NCI-H2107 treated with DMSO at 0.1 percent for 48 hours (cell line): Measurements from ENCODE around the gene SLC25A30.
"Not testable (repeated sequence)": the region's sequence is repeated elsewhere in the genome, so short reads cannot be mapped to it uniquely, and the experiment has no call there.

Experiments used
- DNase-seq: peaks from one replicate; lab custom pipeline; 2025; ENCODE audit not compliant: unreplicated experiment; lab: John Stamatoyannopoulos, UW

SLC25A30 gene

DNA sequence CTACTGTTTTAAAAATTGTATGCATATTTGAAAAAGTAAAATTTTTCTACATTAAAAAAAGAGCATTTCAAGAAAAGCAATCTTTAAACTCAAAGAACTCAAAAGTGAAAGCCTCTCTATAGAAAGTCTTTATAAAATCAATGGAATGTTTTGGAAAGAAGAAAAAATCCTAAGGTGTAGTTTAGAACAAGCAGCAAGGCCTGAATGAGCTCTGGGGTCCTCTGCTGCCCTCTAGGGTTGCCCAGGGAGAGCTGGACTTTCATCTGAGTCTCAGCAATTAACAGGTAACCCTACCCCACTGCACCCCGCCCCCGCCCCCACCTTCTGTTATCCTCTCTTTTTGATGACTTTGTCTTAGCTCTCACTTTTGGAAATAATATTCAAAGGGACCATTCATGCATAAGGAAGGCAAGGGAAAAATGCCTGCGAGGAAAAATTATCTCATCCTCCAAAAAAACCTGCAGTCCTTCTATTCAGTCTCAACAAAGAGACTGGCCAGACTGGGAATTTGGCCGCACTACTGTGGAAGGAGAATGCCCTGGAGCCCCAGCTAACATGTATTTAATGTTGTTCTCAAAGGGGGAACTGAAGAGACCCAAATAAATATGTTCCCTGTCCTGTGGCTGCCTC, 24.1 kb downstream of the SLC25A30 start:
- DNase-seq: peak; percentile 40

DNA sequence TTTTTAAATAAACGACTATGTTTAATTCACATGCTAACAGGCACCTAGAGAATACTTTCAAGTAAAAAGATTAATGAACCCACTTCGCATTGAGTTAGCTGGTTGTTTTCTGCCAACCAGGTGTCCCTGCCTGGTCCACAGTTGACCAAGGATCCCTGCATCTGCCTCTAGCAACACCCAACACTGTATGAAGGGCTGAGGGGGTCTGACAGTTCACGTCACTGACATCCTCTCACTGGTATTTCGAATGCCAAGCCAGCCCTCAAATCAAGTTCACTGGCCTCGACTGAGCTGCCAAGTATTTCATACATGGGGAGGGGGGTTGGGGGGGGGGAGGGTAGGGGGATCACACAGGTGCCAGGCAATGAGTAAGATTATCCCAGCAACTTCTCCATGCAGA, 25.4 kb downstream of the SLC25A30 start:
- DNase-seq: no peak

DNA sequence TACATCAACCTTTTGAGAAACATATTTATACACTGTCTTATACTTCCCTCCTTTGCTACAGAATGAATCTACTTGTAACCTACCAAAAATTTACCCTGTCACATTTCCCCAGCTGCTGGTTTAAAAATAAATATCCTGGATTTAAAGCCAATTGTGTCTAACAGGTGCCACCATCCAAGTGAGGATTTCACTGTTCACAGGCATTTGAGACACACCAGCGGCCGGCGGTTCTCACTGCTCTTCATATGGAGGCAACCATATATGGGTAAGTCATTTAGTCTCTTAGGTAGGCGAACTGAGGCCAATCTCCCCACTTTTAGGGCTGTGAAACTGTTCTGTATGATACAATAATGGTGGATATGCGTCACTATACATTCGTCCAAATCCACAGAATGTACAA, 26.2 kb downstream of the SLC25A30 start:
- no peak for DNase-seq

DNA sequence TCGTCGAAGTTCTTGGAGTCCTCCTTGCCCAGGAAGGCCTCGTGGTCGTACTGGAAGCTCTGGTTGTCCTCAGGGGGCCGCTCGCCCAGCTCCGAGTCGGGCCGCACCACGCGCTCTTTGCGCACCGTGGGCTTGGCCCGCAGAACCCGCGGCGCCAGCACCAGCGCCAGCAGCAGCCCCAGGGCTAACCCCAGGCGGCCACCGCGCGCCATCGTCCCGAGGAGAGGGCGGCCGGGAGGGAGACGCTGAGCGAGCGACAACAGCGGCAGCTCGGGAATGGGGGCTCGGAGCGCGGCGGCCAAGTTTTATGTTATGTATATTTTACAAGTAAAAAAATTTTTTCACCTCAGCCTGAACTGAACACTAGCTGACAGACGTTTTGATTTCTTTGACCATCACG, 27.0 kb downstream of the SLC25A30 start:
- DNase-seq: not testable (repeated sequence)

DNA sequence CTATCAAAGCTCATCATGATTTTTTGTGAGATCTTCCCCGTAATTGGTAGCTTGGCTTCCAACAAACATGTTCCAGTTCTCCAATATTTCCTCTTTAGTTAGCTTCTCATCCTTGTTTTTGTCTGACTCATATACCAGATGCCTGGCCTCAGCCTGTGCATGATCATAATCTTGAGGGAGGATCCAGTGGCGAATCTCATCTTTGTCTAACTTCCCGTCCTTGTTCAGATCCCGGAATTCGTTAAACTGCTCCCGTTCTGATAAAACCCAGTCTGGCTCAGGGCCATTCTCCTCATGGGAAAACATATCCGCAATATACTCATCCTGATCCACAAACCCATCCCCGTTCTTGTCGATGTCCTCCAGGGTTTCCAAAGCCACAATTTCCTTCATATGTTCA, 27.8 kb downstream of the SLC25A30 start:
- DNase-seq: not testable (repeated sequence)

DNA sequence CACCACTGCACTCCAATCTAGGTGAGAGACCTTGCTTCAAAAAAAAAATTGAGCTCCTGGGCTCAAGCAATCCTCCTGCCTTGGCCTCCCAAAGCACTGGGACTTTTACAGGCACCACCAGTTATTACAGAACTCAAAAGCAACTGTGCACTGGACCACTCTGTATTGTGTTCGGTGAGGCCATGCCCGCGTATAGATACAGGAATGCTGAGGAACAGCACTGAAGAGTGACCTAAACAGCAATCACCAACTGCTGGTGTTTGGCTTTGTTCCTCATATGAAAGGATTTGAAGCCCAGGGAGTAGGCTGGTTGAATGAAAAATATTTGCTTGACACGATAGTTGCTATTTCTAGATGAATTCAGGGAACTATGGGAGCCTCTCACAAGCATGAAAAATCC, 29.5 kb downstream of the SLC25A30 start:
- no peak for DNase-seq

DNA sequence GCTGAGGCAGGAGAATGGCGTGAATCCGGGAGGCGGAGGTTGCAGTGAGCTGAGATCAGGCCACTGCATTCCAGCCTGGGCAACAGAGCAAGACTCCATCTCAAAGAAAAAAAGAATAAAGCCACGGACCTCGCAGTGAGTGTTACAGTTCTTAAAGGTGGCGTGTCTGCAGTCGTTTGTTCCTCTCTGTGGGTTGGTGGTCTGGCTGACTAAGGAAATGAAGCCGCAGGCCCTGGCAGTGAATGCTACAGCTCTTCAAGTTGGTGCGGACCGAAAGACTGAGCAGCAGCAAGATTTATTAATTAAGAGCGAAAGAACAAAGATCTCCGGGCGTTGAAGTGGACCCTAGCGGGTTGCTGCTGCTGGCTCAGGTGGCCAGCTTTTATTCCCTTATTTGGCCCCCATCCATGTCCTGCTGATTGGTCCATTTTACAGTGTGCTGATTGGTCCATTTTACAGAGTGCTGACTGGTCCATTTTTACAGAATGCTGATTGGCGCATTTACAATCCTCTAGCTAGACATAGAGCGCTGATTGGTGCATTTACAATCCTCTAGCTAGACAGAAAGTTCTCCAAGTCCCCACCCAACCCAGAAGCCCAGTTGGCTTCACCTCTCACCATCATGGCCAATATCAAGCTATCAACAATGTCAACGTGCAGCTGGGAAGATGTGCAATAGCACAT, 31.1 kb downstream of the SLC25A30 start:
- DNase-seq: not testable (repeated sequence)

DNA sequence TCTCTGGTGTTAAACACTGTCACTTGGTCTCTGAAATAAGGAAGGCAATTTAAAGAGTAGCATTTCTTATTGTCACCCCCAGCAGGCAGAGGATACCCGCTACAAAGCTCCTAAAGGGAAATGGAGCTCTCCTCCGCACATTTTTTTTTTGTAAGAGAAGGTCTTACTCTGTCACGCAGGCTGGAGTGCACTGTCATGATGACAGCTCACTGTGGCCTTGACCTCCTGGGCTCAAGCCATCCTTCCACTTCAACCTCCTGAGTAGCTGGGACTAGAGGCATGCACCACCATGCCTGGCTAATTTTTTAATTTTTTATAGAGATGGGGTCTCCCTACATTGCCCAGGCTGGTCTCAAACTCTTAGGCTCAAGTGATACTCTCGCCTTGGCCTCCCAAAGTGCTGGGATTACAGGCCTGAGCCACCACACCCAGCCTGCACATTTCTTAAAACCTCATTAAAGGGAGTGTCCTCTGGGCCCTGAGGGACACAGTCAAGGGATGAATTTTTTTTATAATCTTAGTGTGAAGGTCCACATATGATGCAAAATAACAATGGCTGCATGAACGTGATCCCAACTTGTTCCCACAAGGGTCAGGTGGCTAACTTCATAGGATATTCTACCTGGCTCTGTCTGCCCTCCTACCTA, 32.1 kb downstream of the SLC25A30 start:
- no peak for DNase-seq

DNA sequence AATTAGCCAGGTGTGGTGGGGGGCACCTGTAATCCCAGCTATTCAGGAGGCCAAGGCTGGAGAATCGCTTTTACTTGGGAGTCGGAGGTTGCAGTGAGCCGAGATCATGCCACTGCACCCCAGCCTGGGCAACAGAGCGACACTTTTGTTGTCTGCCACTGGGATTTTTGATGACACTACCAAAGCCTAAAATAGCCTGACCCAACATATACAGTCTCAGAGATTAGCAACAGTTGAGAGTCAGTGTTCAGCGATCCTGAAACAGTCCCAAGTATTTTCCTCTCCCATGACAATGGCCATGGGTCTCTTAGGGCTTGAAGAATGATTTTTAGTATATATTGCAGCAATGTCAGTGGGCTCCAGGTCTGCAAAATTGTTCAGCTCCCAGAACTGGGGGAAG, 32.9 kb downstream of the SLC25A30 start:
- DNase-seq: no peak

DNA sequence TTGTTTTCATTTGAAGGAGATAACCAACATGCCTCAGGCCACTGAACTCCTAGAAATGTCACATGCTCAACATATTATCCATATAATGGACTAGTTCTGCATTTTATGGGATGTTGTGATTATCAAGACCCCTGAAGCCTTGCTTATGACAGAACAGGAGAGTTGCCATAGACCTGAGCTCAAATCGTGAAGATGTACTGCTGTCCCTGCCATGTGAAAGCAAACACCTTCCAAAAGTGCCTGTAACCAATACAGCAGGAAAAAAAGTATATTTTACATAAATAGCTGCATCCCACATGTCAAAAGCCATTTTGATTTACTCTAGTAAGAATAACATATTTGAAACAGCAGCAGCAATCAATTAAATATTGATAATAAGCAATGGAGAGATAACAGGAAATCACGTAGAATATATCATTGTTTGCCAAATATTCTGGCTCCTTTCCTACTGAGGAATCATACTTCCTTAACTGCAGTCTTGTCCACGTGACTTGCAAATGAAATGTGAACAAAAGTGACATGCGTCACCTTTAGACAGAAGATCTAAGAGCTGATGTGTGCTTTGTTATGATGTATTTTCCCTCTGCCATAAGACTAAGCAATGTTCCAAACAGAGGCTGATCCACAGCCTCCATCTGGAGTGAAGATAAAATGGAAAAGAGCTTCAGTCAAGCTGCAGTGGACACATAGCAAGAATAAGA, 33.5 kb downstream of the SLC25A30 start:
- no peak for DNase-seq

DNA sequence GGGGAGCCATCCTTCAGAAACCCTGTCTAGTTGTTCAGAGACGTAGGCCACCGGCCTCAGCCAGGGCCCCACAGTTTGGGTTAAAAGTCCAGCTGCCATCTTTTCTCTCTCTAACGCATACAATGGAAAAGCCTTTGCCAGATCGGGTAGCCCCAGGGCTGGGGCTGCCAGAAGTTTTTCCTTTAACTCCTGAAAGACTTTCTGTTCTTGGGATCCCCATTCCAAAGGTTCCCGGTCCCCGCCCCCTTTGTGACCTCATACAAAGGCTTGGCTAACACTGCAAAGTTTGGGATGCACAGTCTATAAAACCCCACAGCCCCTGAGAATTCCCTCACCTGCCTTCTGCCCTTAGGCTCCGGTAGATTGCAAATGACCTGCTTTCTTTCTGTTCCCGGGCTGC, 35.4 kb downstream of the SLC25A30 start:
- DNase-seq: not testable (repeated sequence)

DNA sequence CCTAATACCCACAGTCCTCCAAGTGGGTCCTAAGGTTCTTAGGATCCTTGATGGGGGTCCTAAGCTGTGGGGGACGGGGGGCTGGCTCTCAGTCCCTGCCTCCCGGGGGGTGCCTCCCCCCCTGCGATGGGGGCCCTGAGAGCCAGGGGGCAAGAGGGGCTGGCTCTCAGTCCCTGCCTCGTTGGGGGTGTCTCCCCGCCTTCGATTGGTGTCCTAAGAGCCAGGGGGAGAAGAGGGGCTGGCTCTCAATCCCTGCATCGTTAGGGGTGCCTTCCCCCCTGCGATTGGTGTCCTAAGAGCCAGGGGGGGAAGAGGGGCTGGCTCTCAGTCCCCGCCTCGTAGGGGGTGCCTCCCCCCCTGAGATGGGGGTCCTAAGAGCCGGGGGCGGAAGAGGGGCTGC, 37.0 kb downstream of the SLC25A30 start:
- no peak for DNase-seq

DNA sequence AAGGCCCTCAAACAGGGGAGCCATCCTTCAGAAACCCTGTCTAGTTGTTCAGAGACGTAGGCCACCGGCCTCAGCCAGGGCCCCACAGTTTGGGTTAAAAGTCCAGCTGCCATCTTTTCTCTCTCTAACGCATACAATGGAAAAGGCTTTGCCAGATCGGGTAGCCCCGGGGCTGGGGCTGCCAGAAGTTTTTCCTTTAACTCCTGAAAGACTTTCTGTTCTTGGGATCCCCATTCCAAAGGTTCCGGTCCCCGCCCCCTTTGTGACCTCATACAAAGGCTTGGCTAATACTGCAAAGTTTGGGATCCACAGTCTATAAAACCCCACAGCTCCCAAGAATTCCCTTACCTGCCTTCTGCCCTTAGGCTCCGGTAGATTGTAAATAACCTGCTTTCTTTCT, 37.5 kb downstream of the SLC25A30 start:
- not testable (repeated sequence) for DNase-seq

DNA sequence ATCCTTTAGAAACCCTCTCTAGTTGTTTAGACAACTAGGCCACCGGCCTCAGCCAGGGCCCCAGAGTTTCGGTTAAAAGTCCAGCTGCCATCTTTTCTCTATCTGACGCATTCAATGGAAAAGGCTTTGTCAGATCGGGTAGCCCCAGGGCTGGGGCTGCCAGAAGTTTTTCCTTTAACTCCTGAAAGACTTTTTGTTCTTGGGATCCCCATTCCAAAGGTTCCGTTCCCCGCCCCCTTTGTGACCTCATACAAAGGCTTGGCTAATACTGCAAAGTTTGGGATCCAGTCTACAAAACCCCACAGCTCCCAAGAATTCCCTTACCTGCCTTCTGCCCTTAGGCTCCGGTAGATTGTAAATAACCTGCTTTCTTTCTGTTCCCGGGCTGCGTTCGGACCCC, 38.7 kb downstream of the SLC25A30 start:
- DNase-seq: not testable (repeated sequence)

DNA sequence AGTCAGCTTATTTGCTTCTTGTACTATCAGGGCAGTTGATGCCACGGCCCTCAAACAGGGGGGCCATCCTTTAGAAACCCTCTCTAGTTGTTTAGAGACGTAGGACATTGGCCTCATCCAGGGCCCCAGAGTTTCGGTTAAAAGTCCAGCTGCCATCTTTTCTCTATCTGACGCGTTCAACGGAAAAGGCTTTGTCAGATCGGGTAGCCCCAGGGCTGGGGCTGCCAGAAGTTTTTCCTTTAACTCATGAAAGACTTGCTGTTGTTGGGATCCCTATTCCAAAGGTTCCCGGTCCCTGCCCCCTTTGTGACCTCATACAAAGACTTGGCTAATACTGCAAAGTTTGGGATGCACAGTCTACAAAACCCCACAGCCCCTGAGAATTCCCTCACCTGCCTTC, 39.4 kb downstream of the SLC25A30 start:
- DNase-seq: not testable (repeated sequence)

DNA sequence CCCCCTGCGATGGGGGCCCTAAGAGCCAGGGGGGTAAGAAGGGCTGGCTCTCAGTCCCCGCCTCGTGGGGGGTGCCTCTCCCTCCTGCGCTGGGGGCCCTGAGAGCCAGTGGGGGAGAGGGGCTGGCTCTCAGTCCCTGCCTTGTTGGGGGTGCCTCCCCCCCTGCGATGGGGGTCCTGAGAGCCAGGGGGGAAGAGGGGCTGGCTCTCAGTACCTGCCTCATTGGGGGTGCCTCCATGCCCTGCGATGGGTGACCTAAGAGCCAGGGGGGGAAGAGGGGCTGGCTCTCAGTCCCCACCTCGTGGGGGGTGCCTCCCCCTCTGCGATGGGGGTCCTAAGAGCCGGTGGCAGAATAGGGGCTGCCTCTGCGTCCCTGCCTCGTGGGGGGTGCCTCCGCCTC, 40.9 kb downstream of the SLC25A30 start:
- DNase-seq: not testable (repeated sequence)

DNA sequence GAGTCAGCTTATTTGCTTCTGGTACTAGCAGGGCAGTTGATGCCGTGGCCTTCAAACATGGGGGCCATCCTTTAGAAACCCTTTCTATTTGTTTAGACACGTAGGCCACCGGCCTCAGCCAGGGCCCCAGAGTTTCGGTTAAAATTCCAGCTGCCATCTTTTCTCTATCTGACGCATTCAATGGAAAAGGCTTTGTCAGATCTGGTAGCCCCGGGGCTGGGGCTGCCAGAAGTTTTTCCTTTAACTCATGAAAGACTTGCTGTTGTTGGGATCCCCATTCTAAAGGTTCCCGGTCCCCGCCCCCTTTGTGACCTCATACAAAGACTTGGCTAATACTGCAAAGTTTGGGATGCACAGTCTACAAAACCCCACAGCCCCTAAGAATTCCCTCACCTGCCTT, 41.5 kb downstream of the SLC25A30 start:
- DNase-seq: not testable (repeated sequence)

DNA sequence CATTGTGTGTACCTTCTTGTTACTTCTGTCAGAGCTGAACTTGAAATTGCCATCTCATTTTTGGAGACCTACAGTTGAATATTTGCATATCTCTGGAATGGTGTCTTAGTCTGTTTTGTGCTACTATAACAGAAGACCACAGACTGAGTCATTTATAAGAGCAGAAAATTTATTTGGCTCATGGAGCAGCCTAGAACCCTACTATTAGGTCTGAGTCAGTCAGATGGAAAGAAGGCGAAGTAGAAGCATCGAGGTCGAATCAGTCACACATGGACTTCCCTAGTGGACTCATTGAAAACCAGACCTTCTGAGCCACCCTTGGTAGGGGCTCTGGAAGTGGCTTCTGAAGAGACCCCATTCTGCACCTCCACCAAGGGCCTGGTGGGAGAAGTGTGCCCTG, 43.3 kb downstream of the SLC25A30 start:
- no peak for DNase-seq

DNA sequence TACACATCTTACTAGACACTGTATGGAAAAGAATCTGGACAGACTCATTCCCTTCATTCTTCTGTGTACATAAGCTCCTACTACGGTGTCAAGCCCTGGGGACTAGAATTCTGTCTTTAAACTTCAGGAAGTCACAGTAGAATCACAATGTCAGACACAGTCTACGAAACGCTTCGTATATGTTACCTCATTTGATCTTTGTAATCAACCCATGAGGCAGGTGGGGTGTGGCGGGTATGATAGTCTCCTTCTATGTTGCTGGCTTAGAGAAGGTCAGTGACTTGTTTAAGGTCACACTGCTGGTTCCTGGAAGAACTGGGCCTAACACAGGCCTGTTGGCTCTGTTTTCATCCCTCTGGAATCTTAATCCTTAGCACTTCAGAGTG, 45.0 kb downstream of the SLC25A30 start:
- no peak for DNase-seq

DNA sequence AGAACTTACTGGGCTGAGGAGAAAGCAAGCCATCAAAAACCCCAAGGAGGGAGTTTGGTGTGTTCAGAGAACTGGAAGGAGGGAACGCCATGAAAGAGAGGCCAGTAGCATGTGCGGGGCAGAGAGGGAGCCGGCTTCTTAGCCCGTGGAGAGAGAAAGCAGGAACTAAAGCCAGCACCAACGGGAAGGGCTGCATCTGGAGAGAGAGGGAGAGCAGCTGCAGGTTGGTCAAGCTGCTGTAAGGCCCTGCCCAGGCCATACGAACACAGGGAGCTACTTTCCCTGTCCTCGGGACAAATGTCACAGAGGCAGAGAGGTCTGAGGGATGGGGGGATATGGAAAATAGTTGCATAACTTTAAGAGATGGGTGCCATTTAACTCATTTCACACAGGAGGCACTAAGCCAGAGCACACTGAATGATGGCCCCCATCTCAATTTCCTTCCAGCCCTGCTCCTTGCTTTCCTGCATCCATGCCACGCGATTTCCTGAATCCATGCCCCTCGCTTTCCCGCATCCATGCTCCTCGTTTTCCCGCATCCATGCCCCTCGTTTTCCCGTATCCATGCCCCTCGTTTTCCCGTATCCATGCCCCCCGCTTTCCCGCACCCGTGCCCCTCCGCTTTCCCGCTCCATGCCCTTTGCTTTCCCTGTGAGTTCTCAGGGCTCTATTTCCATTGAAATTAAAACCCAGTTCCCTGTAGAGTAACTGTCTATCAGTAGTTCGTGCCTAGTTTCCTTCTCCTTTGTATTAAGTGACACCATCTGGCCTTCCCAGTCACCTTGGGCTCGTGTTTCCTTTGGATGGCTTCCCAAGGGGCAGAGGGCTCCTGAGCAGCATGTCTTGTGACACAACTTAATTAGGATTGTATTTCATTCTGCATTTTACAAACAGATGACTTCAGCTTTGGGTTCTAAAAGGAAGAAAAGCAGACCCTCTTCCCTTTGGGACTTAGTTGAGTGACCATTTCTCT, 45.7 kb downstream of the SLC25A30 start:
- peak; percentile 9 for DNase-seq
